HG03025 (cell line): ENCODE data around the gene BRMS1.

ENCODE experiments used
- ATAC-seq: cut with Tn5 transposase; IDR thresholded peaks from one replicate; pipeline ENCODE4 v1.9.1; 2021; ENCODE audit warnings: mild to moderate bottlenecking, moderate library complexity; ENCODE audit not compliant: unreplicated experiment, low FRiP score

The BRMS1 gene

GRCh38 chr11:66338276-66339161 lies 6.4 kb downstream of the BRMS1 start:
- no peak for ATAC-seq

- no peak for ATAC-seq
Observed at GRCh38 chr11:66337103-66337899, 7.6 kb downstream of the BRMS1 start.

- no peak for ATAC-seq
Observed at GRCh38 chr11:66336234-66337102, 8.4 kb downstream of the BRMS1 start, which contains the start of gene RIN1. TSS of gene RIN1 (minus strand) at chr11:66336434. CDS start at chr11:66336402, 32 bp downstream.

DNA sequence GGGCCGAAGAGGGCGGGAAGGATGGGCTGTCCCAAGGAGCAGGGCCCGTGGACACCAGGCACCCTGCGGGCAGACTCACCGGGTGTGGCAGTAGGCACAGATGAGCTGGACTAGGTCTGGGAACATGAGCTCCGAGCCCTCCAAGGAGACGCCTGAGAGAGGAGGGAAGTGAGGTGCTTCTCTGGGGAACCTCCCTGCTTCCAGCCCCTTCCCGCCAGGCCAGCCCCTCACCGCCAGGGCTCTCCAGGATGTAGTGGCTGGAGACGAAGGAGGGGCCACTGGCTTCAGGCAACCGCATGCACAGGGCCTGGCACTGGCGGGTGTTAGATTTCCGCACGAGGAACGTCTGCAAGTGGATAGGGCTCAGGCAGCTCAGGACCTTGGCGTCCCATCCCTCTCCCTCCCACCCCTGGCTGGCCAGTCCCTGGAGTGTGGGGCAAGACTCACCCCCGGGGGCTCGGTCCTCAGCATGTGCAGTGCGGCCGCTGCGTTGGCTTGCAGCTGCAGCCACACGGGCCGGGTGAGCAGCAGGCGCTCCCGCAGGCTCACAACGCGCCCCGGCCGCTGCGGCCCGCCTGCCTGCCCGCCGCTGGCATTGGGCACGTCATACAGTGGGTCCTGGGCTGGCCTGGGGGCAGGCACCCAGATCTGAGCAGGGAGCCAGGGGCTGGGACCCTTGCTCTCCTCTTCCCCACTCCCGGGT lies 9.2 kb downstream of the BRMS1 start:
- no peak for ATAC-seq

GRCh38 chr11:66334605-66335442 lies 10.1 kb downstream of the BRMS1 start:
- no peak for ATAC-seq

GRCh38 chr11:66333896-66334604 lies 10.9 kb downstream of the BRMS1 start:
- ATAC-seq, result no peak

GRCh38 chr11:66333220-66333877 lies 11.6 kb downstream of the BRMS1 start:
- ATAC-seq, result no peak

DNA sequence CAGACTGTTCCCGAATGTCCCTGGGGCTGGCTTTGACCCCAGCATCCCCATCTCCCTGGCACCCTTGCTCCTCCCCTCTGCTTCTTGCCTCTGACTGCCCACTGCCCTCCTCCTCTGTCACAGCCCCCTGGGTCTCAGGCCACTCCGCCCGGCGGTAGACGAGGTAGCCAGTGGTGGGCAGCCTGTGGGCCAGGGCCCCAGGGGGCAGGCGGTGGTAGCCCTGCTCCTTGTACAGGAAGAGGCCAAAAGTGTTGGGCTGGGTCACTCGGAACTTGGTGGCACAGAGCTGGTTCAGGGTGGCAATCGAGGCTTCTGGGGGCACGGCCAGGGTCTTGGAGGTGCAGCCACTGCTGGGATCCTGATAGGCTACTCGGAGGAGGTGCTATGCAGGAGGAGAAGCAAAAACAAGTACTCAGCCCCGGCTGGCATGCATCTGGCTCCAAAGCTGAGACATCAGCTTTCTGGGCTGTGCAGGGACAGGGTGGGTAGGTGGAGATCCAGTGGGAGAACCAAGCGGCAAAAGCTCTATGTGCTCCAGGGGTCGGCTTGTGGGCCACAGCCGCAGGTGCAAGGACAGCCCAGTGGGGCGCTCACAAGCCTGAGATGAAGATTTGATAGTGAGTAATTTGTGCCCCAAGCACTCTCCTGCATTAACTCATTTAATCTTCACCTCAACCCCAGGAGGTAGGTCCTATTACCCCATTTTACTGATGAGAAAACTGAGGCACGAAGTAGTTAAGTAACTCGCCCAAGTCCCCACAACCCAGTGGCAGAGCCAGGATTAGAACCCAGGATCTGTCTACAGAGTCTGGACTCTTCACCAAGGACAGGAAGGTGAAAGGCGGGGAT lies 12.3 kb downstream of the BRMS1 start:
- ATAC-seq, result no peak

DNA sequence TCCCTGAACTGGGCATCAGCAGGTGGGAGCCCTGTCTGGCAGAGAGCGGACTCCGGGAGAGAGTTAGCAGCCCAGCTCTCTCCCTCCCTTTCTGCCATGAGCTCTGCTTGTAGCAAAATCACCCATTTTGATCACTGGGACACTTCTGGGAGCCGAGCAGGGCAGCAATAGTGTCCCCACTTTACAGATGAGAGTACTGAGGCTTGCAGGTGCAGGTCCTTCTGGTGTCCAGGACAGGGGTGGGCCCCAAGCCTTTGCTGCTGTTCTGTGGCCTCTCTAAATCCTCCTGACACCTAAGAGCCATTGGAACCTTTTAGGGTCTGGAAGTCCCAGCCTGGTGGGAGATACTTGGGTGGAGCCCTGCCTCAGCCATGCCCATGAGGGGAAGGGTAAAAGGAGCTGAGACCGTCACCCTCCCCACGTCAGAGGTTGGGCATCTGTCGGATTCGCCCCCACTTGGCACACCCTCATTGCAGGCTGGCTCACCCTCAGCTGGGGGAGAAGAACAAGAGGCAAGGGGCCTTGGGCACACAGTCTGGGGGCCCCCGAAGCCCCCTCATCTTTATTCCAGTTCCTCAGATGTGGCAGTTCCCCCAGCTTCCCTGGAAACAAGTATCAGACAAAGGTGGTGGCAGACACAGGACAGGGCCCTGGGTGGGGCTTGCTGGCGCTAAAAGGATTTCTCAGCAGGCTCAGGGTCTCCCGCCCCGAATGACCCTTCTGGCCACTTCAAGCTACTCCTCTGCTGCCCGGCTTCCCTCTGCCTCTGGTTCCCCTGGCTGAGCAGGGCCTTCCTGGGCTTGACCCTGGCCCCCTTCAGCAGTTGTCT lies 13.1 kb downstream of the BRMS1 start:
- ATAC-seq, result no peak

DNA sequence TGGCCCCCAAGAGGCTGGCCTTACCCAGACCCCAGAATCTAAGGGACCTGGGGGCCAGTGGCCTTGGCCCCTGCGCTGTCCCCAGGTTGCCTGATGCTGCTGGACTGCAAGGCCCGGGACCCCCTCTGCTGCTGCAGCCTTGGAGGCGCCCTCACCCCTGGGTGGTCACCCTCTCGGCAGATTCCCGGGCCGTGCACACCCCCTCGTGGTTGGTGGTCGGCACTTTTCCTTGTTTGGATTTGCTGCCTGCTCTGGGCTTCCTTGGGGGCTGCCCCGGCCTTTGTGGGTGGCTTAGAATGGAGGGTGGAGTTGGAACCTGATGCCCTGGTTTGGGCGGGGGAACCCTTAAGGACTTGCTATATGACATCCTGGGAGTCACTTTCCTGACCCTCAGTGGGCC lies 14.0 kb downstream of the BRMS1 start:
- ATAC-seq, result no peak

GRCh38 chr11:66329165-66329673 lies 15.7 kb downstream of the BRMS1 start:
- no peak for ATAC-seq

- no peak for ATAC-seq
Observed at GRCh38 chr11:66328302-66329144, 16.4 kb downstream of the BRMS1 start.

DNA sequence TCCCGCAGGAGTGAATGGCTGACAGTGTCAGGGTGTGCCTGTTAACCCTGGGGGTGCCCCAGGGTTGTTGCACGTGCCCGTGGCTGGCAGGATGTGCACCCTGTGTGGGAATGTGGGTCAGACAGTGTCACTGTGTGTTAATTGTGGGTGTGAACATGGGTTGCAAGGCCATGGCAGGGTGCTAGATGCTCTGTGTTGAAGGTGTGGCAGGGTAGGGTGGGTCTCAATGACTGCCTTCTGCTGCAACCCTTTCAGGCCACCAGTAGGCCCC lies 16.9 kb downstream of the BRMS1 start:
- ATAC-seq, result no peak

GRCh38 chr11:66327171-66328030 lies 17.5 kb downstream of the BRMS1 start:
- ATAC-seq, result no peak
